NCI-H526 (cell line): ENCODE results near the gene SRPK3.
"Not testable (repeated sequence)": the region's sequence is repeated elsewhere in the genome, so short reads cannot be mapped to it uniquely, and the experiment has no call there.

ENCODE experiments used
- DNase-seq, 2 experiments: peaks; one replicate each; lab custom pipeline; 2025; lab: John Stamatoyannopoulos, UW

The SRPK3 gene

GRCh38 chrX:153807976-153808375, 27.1 kb downstream of the SRPK3 start:
- no peak for DNase-seq

- no peak for DNase-seq
These were observed 31.4 kb downstream of the SRPK3 start for GRCh38 chrX:153812220-153812619.

DNA sequence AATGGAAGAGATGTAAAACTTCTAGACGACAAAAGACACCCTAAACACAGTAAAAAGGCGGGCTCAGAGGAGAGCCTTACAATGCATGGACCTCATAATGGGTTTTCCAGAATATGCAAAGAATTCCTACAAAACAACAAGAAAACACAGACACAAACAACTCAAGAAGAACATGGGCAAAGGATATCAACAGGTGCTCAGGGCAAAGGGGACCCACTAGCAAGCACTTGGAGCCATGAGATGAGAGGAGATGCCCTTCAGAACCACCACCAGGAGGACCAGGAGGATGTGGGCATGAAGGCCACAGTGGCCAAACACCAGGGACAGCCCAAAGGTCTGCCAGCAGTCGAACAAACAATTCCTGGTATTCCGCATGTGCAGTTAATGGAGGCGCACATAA, 32.3 kb downstream of the SRPK3 start:
- no peak for DNase-seq

DNA sequence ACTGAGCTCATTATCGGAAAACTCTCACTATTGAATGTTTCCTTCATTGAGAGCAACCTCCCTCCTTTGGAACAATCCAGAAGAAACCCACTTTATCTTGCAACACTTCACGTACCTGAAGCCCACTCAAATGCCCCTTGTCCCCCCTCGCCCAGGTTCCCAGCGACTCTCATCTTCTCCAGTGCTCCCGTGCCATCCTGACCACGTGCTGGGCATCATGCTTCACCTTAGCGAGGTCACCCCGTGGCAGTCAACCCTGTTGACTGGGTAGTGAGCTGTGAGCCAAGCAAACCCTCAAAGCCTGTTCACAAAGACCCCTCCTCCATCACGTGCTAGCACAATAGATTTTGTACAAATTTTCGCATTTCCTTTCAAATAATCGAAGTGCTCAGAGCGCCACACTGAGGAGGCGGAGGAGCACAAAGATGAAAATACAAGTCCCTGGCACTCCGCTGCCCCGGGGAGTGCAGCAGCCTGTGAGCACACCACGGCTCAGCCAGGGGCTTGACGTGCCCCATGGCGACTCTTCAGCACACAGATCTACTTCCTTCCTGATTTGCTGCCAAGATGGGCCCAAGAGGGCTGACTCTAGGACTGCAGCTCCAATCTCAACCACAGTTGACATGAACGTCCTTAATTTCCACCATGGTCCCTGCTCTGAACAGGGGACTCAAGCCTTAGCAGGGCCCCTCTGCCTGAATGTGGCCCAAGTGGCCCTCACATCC, 33.9 kb downstream of the SRPK3 start:
- no peak for DNase-seq

DNA sequence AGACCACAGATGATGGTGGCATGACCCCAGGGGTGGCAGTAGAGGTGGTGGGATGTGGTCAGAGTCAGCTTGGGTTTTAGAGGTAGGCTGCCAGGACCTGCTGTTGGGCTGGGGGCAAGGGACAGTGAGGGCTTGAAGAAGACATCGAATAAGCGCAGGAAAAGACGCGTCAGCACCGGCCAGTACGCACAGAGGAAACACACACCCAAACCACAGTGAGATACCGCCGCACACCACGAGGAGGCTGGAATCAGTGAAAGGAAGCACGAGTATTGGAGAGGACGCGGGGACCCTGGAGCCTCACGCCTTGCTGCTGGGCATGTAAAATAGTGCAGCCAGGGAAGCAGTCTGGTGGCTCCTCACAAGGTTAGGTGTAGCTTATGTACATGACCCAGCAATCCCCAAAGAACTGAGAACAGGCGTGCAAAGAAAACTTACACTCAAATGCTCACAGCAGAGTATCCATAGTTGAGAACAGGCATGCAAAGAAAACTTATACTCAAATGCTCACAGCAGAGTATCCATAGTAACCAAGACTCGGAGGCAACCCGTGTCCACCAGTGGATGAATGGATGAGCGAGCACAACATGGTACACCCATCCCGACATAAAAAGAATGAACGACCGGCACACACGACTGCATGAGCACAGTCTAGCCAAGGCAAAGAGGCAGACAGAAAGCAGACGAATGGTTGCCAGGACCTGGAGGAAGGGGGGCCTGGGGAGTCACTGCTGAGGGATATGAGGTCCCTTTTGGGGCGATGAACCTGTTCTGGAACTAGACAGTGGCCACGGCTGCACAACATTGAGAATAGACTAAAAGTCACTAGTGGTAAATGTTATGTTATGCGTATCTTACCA, 36.2 kb downstream of the SRPK3 start:
- no peak for DNase-seq

DNA sequence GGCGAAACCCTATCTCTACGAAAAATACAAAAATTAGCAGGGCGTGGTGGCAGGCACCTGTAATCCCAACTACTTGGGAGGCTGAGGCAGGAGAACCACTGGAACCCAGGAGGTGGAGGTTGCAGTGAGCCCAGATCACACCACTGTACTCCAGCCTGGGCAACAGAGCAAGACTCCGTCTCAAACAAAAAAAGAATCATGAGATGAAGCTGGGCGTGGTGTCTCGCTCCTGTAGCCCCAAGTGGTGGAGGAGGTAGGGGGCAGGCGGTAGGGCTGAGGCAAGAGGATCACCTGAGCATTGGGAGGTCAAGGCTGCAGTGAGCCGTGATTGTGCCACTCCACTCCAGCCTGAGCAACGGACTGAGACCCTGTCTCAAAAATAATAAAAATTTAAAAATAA, 37.2 kb downstream of the SRPK3 start:
- not testable (repeated sequence) for DNase-seq

DNA sequence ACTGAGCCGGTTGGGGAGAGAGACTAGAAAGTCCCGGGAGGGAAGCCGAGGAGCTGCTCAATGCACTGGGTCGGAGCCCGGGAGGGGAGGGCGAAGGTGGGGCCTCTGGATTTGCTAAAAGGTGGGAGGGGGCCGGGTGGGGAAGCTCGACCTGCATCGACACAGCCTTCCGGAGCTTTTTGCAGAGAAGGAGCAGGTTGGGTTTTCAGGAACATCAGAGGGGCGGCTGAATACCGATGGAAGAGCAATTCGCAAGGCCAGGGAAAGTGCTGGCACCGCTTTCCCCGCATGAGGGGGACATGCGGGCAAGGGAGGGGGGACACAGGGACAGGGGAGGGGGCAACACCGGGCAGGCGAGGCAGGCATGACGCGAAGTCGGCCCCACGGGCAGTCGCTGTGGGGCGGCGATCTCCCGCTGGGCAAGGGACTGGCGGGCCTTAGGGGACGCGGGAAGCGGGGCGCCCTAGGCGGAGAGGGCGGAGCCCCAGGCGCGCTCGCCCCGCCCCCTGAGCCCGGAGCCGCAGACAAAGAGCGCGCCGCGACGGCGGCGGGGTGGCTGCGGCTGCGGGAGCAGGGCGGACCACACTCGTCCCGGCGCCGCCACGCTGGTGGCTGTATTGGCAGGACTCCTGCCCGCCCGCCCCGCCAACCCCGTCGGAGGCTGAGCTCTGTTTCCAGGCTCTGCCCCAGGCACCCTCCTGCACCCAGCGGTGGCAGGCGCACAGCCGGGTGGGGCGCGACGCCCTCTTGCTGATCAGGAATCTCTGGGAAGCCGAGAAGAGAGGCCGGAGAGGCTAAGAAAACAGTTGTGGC, 37.9 kb downstream of the SRPK3 start:
- peak in 1 of 2 experiments; percentile 72 for DNase-seq

DNA sequence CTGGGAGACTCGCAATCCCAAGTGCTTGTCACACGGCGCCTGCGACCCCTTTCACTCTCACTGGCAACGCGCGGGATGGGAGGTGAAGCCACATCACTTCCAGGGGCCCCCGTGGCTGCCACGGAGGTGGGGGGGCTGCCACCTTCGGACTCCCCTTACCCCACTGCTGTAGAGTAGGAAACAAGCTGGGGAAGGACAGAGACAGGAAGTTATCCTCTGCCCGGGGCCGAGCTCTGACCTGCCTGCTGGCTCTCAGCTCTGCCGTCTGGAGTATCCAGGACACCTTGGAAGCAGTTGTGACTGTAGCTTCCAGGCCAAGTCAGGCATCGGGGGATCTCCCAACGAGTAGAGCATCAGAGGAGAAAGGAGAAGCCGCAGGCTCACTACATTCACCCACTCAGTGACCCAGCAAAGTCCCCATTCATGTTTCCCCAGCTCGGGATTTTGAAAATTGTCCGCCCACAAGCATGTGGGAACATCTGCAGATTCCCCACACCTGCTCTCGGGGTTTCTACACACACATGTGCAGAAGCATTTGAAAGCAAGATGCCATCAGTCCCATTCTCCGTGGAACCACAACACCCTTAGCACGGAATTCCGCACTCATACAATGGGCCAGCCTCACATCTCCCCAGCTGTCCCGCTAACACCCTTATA, 38.7 kb downstream of the SRPK3 start:
- no peak for DNase-seq

GRCh38 chrX:153820601-153821000, 39.8 kb downstream of the SRPK3 start:
- DNase-seq: peak in 1 of 2 experiments; percentile 41

DNA sequence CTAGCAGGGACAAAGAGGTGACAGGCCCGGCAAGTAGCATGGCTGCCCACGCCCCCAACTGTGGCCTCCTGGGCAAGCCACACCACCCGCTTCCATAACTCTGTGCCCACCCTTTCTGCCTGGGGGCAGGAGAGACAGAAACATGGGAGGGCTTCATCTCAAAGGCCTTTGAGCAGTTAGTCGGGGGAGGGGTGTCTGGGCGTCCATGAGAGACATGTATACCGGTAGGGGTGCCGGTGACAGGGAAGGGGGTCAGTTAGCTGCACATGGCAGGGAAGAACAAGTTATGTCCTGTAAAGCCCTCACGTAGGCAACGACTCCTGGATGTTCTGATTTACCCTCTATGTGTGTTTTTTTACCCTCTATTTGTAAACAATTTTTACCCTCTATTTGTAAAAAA, 40.2 kb downstream of the SRPK3 start:
- DNase-seq: no peak

- DNase-seq: no peak
These were observed 43.5 kb downstream of the SRPK3 start for GRCh38 chrX:153824348-153824747.

DNA sequence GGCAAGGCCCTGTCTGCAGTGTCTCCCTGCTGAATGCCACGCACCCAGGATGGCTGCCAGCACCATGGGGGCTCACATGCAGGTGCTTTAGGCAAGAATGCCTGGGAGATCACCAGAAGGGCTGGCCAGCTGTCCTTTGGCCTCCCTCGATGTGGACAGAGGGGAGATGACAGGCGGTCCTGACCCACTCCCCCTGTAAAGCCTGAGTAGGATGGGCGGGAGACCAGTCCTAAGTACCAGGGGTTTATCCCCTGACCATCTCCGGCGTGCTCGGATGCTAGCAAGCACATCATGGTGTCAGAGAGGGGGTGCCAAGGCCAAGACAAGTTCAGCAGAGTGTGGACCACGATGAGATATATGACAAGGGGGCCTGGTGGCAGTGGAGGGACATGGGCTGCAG, 44.2 kb downstream of the SRPK3 start:
- DNase-seq: no peak

- DNase-seq: no peak
These were observed 46.2 kb downstream of the SRPK3 start for GRCh38 chrX:153827016-153827415.

GRCh38 chrX:153827903-153828302, 47.1 kb downstream of the SRPK3 start:
- no peak for DNase-seq

- DNase-seq: no peak
These were observed 47.5 kb downstream of the SRPK3 start for GRCh38 chrX:153828308-153828707.

DNA sequence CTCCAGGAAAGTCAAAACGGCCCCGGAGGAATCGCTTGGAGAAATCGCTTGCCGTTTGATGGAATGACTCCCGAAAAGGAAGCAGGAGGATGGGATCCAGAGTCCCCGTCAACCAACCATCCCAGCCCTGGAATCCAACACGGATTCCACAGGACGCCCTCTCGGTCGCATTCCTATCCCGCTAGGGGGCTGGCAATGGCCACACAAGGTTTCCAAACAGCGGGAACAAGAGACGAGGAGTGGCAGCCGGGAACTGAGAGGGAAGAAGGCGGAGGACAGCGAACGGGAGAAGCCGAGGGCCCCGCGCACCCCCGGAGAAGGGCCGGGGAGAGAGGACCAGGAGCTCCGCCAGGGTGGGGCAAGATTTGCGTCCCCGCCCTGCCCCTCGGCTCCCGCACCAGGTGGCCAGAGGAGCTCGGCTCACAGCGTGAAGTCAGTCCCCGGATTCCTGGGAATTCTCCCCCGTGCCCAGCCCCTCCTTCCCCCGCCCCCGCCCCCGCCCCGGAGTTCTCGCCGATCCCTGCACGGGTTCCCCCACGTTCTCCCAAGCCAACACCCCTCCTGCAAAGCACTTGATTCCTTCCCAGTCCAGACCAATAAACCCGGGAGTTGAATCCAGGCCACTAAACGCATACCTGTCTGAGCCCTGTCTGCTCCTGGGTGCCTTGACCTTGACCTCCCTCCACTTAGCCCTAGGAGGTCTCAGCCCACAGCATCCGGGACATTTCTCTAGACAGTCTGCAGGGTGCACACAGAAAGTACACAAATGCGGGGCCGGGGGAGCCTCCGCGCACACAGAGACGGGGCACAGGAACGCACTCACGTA, 48.1 kb downstream of the SRPK3 start:
- DNase-seq: peak in 1 of 2 experiments; percentile 60

DNA sequence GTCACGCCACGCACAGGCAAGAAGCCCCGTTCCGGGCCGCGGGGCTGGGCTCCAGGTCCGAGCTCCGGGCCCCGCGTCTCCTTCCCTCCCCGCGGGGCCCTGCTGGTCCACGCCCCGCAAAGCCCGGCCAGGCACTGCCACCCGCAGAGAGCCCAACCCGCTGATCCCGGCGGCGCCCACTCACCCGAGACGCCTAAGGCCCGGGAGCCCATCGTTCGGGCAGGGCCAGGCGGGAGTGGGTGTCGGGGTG, 48.6 kb downstream of the SRPK3 start:
- DNase-seq: no peak

DNA sequence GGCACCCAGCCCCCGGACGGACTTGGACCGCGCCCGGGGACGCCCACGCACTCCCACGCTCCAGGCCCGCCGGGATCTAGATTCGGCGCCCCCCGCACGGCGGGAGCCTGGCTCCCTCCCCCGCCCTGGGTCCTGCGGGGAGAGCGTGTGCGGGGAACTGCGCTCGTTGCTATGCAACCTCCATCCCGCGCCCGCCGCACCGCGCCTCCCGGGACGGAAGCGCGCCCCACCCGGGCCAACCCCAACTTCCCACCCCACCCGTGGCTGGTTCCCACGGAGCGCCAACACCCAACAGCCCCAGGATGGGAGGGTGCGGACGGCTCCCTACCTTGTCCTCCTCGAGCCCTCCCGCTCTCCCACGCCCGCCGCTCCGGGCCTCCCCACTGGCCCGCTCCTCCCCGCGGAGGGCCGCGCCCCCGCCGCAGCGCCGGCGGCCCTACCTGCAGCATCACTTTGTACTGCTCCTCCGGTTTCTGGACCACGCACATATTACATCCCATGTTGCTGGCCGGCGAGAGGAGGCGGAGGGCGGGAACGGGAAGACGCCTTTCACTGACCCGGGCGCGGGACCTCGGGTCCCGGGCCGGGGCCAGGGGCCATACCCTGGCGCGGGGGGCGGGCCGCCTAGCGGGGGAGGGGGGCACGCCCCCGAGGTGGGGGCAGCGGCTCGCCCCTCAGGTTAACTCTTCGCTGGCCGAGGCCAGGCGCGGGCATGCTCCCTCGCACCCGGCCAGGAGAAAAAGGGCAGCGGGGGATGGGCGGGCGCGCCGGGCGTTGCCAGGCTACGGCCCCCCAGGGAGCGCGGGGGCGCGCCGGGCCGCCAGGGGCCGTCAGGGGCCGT, 49.2 kb downstream of the SRPK3 start, which contains the start of gene PDZD4:
Gene PDZD4 (minus strand): TSS at position 746 of the 841 bp plus-strand sequence. CDS start 246 bp downstream, at position 500.
- peak in 1 of 2 experiments; percentile 57 for DNase-seq

DNA sequence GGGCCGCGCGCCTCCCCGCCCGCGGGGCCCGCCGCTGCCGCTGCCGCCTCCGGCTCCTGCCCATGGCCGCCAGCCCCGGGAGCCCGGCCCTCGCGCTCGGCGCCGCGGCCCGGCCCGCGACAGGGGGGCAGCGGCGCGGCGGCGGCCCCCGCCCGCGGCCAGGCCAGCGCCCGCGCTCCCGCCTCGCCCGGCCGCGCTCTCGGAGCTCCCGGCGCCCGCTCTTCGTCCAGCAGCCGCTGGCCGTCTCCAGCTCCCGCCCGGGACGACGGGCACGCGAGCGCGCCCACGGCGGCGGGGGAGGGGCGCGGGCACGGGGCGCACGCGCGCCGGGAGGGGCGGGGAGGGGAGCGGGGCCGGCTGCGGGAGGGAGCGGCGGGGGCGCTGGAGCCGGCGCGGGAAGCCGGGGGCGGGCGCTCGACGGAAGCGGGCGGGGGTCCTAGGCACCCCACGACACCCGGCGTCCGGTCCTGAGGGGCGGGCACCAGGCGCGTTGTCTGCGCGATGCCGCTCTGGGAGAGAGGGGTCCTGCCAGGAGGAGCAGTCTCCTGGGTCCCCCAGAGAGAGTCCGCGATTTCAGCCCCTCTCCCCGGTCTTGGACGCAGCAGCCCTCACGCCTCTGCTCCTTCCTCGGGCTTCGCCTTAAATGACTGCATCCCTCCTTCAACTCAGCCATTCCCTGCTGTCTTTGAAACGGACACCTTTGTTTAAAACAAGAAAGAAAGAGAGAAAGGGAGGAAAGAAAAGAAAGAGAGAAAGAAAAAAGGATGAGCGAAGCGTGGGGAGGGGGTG, 50.0 kb downstream of the SRPK3 start:
- peak in 1 of 2 experiments; percentile 52 for DNase-seq
